OCI-LY3 (cell line): ENCODE data around the gene GMPR.

Experiments
- H2AFZ ChIP-seq: fragments of 200-600, 300-600 bp; shearing (Covaris generic); 2 replicates; pipeline ENCODE4 v1.6.0; 2014; ENCODE audit warnings: antibody characterized with exemption, low read depth, low read length
- H3K27ac ChIP-seq: fragments of 200-600, 300-600 bp; sonication (generic); 2 replicates; pipeline ENCODE4 v1.5.1; 2014; ENCODE audit warnings: mild to moderate bottlenecking, low read length, moderate library complexity, mixed read lengths
- H3K27me3 ChIP-seq: fragments of 200-600, 300-600 bp; sonication (generic); 2 replicates; pipeline ENCODE4 v1.6.1; 2014; ENCODE audit warnings: low read depth, low read length, mixed read lengths
- H3K36me3 ChIP-seq: fragments of 200-600, 300-600 bp; sonication (generic); replicated peaks from 2 replicates; pipeline ENCODE3; 2014; ENCODE audit warnings: low read depth, low read length, mixed read lengths
- H3K4me1 ChIP-seq: fragments of 300-600, 200-600 bp; sonication (generic); 2 replicates; pipeline ENCODE4 v1.6.1; 2014; ENCODE audit warnings: low read length, mixed read lengths
- H3K4me2 ChIP-seq: fragments of 200-600, 300-600 bp; sonication (generic); 2 replicates; pipeline ENCODE4 v1.6.1; 2014; ENCODE audit warnings: low read length, mixed read lengths
- H3K4me3 ChIP-seq: fragments of 300-600, 200-600 bp; sonication (generic); 2 replicates; pipeline ENCODE4 v1.5.1; 2014; ENCODE audit warnings: antibody characterized with exemption, mild to moderate bottlenecking, low read length, moderate library complexity
- H3K79me2 ChIP-seq: fragments of 300-600, 200-600 bp; shearing (Covaris generic); 2 replicates; pipeline ENCODE4 v1.6.1; 2014; ENCODE audit warnings: mild to moderate bottlenecking, low read length, mixed read lengths
- H3K9ac ChIP-seq: fragments of 300-600, 200-600 bp; shearing (Covaris generic); 2 replicates; pipeline ENCODE4 v1.6.0; 2014; ENCODE audit warnings: mild to moderate bottlenecking, low read length, moderate library complexity
- H3K9me3 ChIP-seq: fragments of 200-600, 300-600 bp; shearing (Covaris generic); 2 replicates; pipeline ENCODE4 v1.6.1; 2014; ENCODE audit warnings: low read length, mixed read lengths; ENCODE audit not compliant: insufficient read depth
- H4K20me1 ChIP-seq: fragments of 200-600, 300-600 bp; sonication (generic); 2 replicates; pipeline ENCODE4 v1.6.1; 2016; ENCODE audit warnings: low read length, mixed read lengths; ENCODE audit not compliant: insufficient read depth
- EZH2phosphoT487 ChIP-seq: fragments of 200-600 bp; shearing (Covaris generic); IDR thresholded peaks from 2 replicates; pipeline ENCODE4 v1.6.1; 2018; ENCODE audit warnings: antibody characterized with exemption, mixed run types, low read depth
- TF ChIP-seq, protein P1 (sequence below): fragments of 200-600, 300-600 bp; sonication (generic); IDR thresholded peaks from 2 replicates; pipeline ENCODE4 v1.5.1; 2014; ENCODE audit warnings: antibody characterized with exemption, low read length, low read depth

GMPR gene

GRCh38 chr6:16196984-16197546, 41.3 kb upstream of the GMPR start:
- H4K20me1 ChIP-seq: no peaks in the 10 kb centered on the region
- H3K4me1 ChIP-seq: peaks cover 14% of the 10 kb centered on the region
- TF ChIP-seq EZH2phosphoT487: no peak
- TF ChIP-seq, protein P1, sequence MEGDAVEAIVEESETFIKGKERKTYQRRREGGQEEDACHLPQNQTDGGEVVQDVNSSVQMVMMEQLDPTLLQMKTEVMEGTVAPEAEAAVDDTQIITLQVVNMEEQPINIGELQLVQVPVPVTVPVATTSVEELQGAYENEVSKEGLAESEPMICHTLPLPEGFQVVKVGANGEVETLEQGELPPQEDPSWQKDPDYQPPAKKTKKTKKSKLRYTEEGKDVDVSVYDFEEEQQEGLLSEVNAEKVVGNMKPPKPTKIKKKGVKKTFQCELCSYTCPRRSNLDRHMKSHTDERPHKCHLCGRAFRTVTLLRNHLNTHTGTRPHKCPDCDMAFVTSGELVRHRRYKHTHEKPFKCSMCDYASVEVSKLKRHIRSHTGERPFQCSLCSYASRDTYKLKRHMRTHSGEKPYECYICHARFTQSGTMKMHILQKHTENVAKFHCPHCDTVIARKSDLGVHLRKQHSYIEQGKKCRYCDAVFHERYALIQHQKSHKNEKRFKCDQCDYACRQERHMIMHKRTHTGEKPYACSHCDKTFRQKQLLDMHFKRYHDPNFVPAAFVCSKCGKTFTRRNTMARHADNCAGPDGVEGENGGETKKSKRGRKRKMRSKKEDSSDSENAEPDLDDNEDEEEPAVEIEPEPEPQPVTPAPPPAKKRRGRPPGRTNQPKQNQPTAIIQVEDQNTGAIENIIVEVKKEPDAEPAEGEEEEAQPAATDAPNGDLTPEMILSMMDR: no peak
- H3K4me3 ChIP-seq: no peak overlapping the region
- H3K27me3 ChIP-seq: no peaks in the 10 kb centered on the region
- no peak overlapping the region for H3K4me2 ChIP-seq
- no peak overlapping the region for H2AFZ ChIP-seq
- no peaks in the 10 kb centered on the region for H3K36me3 ChIP-seq
- H3K79me2 ChIP-seq: no peaks in the 10 kb centered on the region
- H3K27ac ChIP-seq: no peak overlapping the region
- no peaks in the 10 kb centered on the region for H3K9me3 ChIP-seq
- no peak overlapping the region for H3K9ac ChIP-seq

GRCh38 chr6:16198061-16198705, 40.2 kb upstream of the GMPR start:
- Histone ChIP-seq H3K27ac (no peak overlapping the region), H3K4me3 (no peak overlapping the region), H4K20me1 (no peaks in the 10 kb centered on the region), H3K4me1 (peaks cover 14% of the 10 kb centered on the region), H3K79me2 (no peaks in the 10 kb centered on the region), H3K4me2 (no peak overlapping the region), H3K36me3 (no peaks in the 10 kb centered on the region), H3K9ac (no peak overlapping the region), H3K9me3 (no peaks in the 10 kb centered on the region), H2AFZ (no peak overlapping the region), H3K27me3 (no peaks in the 10 kb centered on the region)
- no peak for TF ChIP-seq EZH2phosphoT487
- TF ChIP-seq, protein P1: no peak

DNA sequence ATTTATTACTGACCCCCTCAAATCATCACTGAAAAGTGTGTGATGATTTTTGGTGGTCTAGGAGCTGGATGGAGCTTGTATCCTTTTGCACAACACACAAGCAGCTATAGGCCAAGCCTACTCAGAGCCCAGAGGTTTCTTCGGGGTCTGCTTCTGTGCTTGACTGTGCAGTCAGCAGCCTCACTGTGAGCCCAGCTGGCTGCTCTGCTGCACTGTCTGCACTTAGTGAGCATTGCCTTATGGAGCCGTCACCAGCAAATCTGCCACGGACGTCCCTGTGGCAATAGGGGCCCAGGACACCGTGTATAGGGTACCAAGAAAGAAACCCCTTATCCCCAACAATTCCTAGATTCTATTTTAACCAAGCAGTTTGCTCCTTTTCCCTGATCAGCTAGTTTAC, 38.6 kb upstream of the GMPR start:
- Histone ChIP-seq H3K27ac (no peak overlapping the region), H3K27me3 (no peaks in the 10 kb centered on the region), H4K20me1 (no peaks in the 10 kb centered on the region), H3K79me2 (no peaks in the 10 kb centered on the region), H2AFZ (no peak overlapping the region), H3K9me3 (no peaks in the 10 kb centered on the region), H3K4me1 (peaks cover 14% of the 10 kb centered on the region), H3K36me3 (no peaks in the 10 kb centered on the region), H3K4me2 (peak overlapping the region; percentile 99), H3K9ac (no peak overlapping the region), H3K4me3 (no peak overlapping the region)
- TF ChIP-seq EZH2phosphoT487: no peak
- TF ChIP-seq, protein P1: no peak

GRCh38 chr6:16200321-16200883, 38.0 kb upstream of the GMPR start:
- Histone ChIP-seq H2AFZ (peak overlapping the region; percentile 60), H3K4me2 (peak overlapping the region; percentile 99), H3K36me3 (no peaks in the 10 kb centered on the region)

More at GRCh38 chr6:16200321-16200883, 38.0 kb upstream of the GMPR start:
- Histone ChIP-seq H3K4me1 (peaks cover 20% of the 10 kb centered on the region), H3K9ac (peak overlapping the region; percentile 53), H3K27me3 (no peaks in the 10 kb centered on the region), H4K20me1 (no peaks in the 10 kb centered on the region), H3K79me2 (no peaks in the 10 kb centered on the region), H3K4me3 (peak overlapping the region; percentile 75), H3K27ac (no peak overlapping the region), H3K9me3 (no peaks in the 10 kb centered on the region)
- no peak for TF ChIP-seq EZH2phosphoT487
- TF ChIP-seq, protein P1: no peak
